Hepatic stellate cell (primary cell): ENCODE data around the gene MTHFD2.
"Not testable (repeated sequence)": the region's sequence is repeated elsewhere in the genome, so short reads cannot be mapped to it uniquely, and the experiment has no call there.

ENCODE experiments used
- DNase-seq: peaks from one replicate; pipeline ENCODE4 v3.0.0; 2011; ENCODE audit warnings: low spot score

The MTHFD2 gene

DNA sequence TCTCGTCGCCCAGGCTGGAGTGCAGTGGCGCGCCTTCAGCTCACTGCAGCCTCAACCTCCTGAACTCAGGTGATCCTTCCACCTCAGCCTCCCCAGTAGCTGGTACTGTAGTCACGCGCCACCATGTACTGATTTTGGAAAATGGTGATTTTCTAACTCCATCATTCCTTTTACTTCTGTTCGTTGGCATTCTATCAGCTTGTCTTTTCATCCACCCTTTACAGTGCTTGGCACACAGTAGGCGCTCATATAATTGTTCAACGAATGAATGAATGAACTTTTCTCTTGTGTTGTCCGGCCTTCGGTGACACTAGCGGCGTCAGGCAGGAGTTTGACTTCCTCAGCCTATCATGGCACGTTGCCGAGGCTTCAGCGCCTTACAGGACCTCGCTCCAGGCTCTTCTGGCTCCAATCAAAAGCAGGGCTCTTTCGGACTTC, 373 bp upstream of the MTHFD2 start:
- no peak for DNase-seq

DNA sequence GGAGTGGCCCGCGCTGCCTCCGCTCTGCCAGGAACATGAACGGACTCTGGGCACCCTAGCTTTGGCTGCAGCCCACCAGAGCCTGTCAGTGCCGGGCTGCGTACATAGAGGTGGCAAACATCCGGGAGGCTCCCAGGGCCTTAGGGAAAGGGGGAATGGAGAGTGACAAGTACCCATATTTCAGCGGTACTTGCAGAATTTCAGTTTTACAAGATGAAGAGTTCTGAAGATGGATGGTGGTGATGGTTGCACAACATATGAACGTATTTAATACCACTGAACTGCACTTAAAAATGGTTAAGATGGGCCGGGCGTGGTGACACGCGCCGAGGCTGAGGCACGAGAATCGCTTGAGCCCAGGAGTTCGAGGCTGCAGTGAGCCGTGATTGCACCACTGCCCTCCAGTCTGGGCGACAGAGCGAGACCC, 873 bp downstream of the MTHFD2 start:
- DNase-seq, result no peak

DNA sequence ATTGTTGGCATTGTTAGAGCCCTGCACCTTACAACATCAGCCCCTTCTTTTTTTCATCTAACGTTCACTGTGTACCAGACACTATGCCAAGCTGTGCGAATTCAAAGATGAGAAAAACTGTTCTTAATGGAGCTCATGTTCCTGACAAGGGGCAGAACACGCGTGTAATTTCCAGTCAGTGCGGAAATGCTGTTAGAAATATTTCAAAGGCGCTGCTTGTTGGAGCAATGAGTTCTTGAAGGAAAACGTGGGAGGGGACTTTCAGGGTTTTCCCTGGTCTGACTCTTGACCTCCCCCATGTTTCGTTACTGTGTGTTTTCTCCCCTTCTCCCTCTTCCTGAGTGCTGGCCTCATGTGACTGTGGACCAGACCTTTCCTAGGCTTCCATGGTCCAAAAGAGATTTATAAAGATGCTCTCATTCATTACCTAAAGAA, 1.5 kb downstream of the MTHFD2 start:
- no peak for DNase-seq

DNA sequence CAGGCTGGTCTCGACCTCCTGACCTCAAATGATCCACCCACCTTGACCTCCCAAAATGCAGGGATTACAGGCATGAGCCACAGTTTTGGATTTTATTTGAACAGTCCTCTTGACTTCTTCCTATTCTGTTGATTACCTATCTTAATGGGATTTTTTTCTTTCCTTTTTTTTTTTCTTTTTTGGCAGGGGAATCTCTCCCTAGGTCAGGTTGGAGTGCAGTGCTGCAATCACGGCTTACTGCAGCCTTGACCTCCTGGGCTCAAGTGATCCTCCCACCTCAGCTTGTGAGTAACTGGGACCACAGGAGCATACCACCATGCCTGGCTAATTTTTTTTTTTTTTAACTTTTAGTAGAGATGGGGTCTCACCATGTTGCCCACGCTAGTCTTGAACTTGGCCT, 2.8 kb downstream of the MTHFD2 start:
- no peak for DNase-seq

DNA sequence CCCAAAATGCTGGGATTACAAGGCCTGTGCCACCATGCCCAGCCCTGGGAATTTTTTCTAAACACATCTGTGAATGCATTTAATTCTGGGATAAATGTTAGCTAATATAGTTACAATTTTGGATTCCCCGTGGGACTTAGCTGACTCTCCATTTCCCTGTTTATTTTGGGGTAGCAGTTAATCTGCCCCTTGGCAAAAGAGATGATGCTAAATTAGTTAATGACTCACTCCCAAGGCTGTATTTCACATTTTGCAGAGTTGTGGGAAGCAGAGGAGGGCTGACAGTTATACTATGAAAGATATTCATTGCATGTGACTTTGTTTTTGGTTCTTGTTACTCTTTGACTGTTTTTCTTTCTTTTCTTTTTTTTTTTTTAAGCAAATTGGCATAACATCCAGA, 3.2 kb downstream of the MTHFD2 start:
- peak; percentile 74 for DNase-seq

DNA sequence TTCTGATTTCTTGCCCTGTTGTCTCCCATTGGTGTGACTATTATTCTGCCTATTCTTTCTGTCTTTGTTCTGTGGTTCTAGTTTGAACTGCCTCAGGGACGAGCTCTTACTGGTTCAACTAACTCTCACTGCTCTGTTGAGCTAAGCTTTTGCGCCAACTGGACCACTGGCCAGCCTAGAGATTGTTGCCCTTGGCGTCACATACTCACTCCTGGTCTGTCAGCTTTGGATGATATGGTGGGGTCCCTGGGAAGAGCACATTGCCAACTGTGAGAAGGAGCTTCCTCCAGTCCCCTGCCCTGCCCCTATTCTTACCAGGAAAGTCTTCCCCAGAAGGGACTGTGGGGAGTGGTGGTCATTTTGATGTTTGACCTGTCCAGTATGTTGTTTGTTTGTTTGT, 6.0 kb downstream of the MTHFD2 start:
- DNase-seq, result no peak

DNA sequence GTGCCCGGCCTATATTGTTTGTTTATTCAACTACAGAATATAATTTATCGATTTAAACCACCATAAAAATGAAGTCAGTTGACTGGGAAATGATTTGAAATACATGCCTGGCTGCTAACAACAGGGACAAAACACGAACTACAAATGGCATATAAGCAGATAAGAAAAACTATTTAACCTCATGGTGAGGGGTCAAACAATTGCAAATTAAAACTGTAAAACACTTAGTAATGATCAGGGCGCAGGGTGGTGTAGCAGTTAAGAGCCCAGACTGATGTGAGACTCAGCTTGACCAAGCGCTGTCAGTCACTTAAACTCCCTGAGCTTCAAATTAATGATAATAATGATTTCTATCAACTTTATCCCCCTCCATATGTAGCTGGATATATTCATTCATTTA, 6.7 kb downstream of the MTHFD2 start:
- DNase-seq, result no peak

DNA sequence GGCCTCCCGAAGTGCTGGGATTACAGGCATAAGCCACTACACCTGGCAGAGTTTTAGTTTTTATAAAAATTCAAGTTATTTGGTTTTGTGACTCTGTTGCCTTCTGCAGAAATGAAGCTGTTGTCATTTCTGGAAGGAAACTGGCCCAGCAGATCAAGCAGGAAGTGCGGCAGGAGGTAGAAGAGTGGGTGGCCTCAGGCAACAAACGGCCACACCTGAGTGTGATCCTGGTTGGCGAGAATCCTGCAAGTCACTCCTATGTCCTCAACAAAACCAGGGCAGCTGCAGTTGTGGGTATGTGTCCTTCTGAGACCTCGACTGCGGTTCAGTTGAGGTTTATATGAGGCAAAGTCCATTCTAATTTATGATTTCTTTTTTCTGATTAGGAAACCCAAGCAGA, 7.2 kb downstream of the MTHFD2 start:
- no peak for DNase-seq

DNA sequence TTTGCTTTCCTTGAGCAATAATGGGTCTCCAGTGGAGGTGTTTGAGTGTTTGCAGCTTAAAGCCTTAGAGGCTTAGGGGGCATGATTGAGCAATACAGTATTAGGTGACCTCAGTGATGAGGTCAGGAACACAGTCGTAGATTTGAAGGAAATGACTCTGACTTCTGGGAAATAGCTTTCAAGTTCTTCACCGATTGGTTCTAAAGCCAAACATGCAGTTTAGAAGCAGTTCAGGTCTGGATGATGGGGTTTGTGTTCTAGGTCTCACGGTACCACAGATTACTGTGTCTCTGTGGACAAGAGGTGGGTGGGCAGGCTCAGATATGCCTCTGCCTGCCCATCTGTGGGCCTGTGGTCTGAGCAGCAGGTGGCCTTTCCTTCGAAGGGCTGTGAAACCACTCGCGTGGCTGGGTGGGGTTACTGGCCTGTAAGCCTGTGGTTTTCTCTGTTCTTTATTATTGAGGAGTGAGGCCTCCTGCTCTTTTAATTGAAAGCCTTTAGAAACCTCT, 7.8 kb downstream of the MTHFD2 start:
- DNase-seq, result no peak

DNA sequence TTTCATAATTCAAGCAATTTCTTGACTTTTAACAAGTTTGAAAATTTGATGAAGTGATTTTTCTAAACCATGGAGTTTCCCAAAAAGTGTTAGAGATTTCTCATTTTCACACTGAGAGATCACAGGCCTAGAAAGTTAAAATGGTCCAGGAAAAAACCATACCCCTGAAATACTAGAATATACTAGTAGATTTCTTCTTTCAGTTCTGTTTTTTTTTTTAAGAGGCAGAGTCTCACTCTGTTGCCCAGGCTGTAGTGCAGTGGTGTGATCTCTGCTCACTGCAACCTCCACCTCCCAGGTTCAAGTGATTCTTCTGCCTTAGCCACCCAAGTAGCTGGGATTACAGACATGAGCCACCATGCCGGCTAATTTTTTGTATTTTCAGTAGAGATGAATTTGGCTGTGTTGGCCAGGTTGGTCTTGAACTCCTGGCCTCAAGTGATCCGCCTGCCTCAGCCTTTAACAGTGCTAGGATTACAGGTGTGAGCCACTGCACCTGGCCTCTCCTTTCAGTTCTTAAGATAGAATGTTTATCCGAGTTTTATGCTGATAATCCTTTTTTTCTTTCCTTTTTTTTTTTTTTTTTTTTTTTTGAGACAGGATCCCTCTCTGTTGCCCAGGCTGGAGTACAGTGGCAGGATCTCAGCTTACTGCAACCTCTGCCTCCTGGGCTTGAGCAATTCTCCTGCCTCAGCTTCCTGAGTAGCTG, 14.4 kb downstream of the MTHFD2 start:
- DNase-seq, result no peak

DNA sequence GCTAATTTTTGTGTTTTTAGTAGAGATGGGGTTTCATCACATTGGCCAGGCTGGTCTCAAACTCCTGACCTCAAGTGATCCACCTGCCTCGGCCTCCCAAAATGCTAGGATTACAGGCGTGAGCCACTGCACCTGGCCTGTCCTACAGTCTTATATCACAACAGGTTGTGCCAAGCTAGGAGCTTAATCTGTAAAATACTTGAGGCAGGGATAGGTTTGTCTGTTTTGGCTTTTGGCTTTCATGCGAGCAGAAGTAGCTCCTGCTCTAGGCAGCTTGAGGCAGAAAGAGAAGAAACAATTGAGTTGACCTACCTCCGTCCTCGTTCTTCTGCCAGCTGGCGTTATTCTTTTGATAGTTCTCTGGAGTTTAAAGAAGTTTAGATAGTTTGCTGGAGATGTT, 17.4 kb downstream of the MTHFD2 start:
- DNase-seq, result not testable (repeated sequence)

DNA sequence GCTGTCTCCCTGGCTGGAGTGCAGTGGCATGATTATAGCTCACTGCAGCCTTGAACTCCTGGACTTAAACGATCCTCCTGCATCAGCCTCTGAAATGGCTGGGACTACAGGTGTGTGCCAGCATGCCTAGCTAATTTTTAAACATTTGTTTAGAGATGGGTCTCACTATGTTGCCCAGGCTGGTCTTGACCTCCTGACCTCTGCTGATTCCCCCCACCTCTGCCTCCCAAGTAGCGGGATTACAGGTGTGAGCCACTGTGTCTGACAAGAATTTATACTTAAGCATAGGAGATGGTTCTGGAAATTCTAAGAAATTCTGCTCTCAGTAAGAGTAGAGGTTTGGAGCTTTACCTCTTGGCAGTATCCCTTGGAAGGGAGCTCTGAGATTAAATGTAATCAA, 18.2 kb downstream of the MTHFD2 start:
- no peak for DNase-seq

DNA sequence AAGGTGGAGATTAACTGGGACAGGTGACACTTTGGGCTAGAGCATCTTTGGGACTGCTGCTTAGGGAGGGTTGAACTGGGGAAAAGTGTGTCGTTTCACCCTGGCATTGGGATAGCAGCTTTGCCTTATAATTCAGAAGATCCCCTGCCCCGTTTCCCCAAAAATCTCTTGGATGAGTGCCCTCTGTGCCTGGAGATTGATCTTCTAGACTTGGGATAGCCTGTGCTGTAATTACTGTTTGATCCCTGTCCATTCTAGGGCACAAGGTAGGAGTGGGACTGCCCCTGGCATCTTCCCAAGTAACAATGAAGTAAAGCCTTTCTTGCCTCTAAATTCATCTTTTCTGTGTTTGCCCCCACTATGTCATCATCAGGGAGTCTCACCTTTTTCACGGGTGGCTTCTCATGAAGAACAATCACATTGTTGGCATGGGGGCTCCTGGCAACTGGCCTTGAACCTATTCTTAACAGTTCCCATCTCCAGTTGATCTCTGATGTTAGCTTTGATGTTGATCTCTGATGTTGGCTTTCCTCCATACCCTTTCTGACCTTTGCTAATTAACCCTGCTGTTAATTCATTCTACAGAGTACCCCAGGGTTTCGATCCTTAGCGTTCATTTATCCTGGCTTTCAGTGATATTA, 21.6 kb downstream of the MTHFD2 start:
- no peak for DNase-seq

DNA sequence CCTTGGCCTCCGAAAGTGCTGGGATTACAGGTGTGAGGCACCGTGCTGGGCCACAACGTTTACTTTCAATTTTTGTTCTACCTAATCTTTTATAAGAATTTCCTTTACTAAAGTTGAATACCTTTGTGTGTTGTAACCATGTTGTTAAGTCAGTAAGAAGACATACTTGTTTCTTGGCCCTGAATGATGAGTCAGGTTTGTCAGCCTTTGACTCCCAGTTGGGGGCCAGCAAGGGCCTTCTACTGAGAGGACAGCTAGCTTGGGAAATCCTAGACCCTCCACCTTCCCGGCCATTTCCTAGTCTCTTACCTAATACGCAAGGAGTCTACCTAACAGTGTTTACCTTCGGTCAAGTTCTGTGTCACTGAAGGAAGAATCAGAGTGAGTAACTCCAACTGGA, 22.7 kb downstream of the MTHFD2 start:
- no peak for DNase-seq

DNA sequence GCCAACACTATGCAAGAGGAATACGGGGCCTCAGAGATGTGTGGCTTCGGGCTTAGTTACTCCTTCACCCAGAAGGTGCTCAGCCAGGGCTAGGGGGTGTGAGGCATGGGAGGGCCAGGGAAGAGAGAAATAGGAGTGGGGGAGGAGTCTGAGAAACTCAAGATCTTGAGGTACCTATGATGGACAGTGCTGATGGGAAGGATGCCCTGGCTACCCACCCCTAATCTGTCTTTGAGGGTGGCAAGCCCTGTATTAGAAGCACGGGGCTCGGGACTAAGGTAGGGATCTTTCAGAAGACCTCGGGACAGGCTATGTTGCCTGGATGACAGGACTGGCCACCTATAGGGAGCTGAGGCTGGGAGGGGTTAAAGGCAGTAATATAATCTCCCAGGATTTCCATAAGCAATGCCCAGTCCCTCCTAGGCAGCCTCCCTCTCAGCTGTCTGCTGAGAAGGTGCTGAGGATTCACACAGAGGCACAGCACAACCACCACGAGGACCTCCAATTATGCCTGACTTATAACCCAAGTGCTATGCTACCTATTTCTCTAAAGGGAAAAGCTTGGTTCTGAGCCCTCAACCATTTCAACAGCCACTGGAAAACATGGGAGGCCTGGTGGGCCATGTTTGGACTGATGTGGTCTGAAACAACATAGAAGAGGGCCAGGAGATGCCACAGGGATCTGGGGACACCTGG, 23.3 kb downstream of the MTHFD2 start:
- no peak for DNase-seq

DNA sequence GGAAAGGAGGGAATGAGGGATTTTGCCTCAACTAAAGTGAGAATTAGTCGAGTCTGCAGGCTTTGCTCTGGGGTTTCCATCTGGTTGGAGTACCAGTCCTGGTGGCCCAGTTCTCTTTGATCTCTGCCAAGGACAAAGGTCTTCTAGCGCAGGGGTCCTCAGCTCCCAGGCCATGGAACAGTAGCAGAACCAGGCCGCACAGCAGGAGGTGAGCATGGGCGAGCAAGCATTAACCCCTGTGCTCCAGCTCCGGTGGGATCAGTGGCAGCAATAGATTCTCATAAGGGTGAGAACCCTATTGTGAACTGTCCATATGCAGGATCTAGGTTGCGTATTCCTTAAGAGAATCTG, 23.9 kb downstream of the MTHFD2 start:
- no peak for DNase-seq

DNA sequence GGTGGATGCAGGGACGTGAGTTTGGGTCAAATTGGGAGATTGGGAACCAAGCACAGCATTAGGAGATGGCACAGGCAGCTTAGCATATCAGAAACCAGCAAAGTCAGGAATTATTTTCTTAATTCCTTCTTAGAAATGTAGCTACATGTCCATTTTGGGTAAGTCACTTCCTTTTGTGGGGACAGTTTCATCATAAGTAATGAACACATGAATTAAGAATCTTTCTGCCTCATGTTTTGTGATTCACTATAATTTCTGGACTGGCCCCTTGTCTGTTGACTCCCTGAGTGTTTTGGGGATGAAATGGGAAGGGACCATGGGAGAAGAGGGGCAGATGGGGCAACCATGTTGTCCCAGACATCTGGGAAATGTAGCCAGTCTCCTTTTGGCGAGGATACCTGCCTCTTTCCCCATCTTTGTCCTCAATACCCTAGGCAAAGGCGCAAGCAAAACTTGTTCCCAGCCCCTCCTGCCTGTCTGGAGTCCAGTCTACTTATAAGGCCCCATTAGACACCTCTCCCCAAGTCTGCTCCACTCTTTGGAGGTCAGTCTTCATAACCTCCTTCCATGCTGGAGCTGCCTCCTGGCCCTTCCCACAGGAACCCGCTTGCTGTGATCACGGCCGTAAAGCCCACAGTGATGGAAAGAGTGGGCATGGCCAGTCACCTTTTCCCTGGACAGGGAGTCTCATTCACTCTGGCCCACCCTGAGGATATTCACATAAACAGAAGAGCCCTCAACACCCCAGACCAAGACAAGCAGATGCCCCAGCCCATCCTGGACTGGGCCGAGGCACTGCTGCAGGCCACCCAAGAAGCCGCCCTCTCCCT, 25.7 kb downstream of the MTHFD2 start:
- DNase-seq, result no peak

DNA sequence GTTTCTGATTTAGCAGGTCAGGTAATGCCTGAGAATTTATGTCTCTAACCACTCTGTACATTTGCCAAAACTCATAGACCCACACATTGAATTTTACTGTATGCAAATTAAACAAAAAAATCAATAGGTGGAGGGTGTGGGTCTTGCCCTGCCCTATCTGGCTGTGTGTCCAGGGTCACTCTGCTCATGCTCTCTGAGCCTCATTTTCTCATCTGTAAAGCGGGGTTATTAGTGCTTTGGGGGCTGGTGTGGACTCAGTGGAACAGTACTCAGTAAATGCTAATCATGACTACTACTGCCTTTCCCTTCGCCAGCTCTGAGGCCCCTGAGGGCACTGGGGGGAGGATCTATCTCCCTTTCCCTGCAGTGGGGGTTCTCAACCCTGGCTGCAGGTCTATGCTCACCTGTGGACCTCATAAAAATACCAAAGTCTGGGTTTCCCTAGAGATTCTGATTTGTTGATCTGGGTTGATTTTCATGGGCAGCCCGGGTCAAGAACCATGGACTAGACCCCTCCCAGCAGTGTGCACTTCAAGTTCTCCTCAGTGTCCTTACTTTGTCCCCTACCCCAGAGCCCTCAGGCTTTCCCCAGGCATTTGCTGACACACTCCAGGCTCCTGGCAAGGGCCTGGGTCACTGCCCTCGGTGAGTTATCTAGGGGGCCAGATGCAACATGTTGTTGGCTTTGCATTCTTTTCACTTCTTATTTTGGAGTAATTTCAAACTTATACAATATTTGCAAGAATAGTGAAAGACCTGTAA, 27.5 kb downstream of the MTHFD2 start:
- no peak for DNase-seq

DNA sequence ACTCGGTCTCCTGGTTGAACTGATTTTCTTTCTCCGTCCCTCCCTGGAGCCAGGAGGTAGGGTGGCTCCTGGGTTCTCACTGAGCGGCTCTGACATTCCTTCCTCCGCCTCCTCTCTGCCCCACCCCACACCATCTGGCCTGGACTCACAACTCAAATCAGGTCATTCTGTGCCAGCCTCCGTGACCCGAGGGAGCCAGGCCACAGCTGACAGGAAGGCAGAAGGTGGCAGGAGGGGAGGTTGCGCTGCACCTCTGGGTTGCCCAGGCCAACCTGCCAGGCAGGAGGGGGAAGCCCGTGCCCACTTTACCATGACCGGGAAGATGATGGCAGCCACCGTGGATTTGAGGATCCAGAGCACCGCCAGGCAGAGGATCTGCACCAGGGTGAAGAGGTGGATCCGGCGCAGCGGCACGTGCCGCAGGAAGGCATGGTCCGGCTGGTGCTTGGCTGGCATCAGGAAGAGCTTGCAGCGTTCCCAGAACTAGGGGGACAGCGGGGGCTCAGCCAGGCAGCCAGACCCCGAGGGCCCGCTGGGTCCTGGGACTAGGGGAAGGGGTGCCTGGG, 28.3 kb downstream of the MTHFD2 start:
- DNase-seq, result no peak

DNA sequence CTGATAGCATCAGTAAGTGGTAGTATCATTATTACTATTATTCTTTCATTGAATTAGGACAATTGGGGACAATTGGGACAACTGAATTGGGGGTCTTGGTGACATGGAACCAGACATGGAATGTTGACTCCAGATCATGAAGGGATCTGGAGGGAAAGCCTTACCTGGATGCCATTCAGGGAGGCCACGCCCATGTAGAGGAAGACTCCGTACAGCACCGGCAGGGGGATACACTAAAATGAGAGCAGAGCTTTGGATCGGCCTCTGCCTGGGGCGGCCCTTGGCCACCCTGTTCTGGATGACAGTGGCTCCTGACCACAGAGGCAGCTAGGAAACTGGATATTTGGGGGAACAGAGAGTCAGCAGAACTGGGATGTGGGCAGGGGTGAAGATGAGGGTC, 29.2 kb downstream of the MTHFD2 start:
- no peak for DNase-seq

DNA sequence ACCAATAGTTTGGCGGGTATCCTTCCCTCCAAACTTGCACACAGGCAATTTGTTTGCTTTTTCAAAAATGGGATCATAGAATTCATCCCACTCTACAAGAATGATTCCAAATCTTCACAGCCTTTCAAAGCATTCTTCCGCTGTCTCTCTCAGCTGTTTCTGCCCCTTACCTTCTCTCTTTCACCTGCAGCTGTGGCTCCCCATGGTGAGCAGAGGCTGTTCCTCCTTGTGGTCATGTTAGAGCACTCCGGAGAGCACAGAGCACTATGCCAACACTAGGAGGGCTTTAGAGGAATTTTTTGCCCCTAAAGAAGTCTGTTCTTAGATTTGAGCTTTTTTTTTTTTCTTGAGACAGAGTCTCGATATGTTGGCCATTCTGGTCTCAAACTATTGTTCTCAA, 30.4 kb downstream of the MTHFD2 start:
- DNase-seq, result no peak
